Liver (tissue), 3 donors: Measurements from ENCODE around the gene ABCD3.

Source experiments
- FOXA1 ChIP-seq: IDR thresholded peaks from 2 replicates; pipeline ENCODE4 v1.6.1; 2016; ENCODE audit warnings: antibody characterized with exemption
- HNF4G ChIP-seq: IDR thresholded peaks from 2 replicates; pipeline ENCODE4 v1.6.1; 2016; ENCODE audit warnings: antibody characterized with exemption
- SP1 ChIP-seq: IDR thresholded peaks from 2 replicates; pipeline ENCODE4 v1.6.1; 2018; ENCODE audit warnings: antibody characterized with exemption, mild to moderate bottlenecking
- TAF1 ChIP-seq: conservative IDR thresholded peaks from 2 replicates; pipeline ENCODE4 v1.6.1; 2016; ENCODE audit warnings: antibody characterized with exemption, mild to moderate bottlenecking
- YY1 ChIP-seq: IDR thresholded peaks from 2 replicates; pipeline ENCODE4 v1.6.1; 2016; ENCODE audit warnings: antibody characterized with exemption, mild to moderate bottlenecking
- TF ChIP-seq, protein P1 (sequence below): fragments of 150-350 bp; IDR thresholded peaks from 2 replicates; pipeline ENCODE4 v1.5.1; 2017; ENCODE audit warnings: improper control_type of control experiment, low read depth, low read length; ENCODE audit not compliant: missing input control
- TF ChIP-seq, protein P2 (sequence below): IDR thresholded peaks from 2 replicates; pipeline ENCODE4 v1.6.1; 2016; ENCODE audit warnings: antibody characterized with exemption, mild to moderate bottlenecking
- TF ChIP-seq, protein P3 (sequence below): IDR thresholded peaks from 2 replicates; pipeline ENCODE4 v1.6.1; 2016; ENCODE audit warnings: antibody characterized with exemption
- donor health status: healthy.
- donor health status: healthy.

- TF ChIP-seq, protein P1, sequence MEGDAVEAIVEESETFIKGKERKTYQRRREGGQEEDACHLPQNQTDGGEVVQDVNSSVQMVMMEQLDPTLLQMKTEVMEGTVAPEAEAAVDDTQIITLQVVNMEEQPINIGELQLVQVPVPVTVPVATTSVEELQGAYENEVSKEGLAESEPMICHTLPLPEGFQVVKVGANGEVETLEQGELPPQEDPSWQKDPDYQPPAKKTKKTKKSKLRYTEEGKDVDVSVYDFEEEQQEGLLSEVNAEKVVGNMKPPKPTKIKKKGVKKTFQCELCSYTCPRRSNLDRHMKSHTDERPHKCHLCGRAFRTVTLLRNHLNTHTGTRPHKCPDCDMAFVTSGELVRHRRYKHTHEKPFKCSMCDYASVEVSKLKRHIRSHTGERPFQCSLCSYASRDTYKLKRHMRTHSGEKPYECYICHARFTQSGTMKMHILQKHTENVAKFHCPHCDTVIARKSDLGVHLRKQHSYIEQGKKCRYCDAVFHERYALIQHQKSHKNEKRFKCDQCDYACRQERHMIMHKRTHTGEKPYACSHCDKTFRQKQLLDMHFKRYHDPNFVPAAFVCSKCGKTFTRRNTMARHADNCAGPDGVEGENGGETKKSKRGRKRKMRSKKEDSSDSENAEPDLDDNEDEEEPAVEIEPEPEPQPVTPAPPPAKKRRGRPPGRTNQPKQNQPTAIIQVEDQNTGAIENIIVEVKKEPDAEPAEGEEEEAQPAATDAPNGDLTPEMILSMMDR: no peak
- TF ChIP-seq, protein P2, sequence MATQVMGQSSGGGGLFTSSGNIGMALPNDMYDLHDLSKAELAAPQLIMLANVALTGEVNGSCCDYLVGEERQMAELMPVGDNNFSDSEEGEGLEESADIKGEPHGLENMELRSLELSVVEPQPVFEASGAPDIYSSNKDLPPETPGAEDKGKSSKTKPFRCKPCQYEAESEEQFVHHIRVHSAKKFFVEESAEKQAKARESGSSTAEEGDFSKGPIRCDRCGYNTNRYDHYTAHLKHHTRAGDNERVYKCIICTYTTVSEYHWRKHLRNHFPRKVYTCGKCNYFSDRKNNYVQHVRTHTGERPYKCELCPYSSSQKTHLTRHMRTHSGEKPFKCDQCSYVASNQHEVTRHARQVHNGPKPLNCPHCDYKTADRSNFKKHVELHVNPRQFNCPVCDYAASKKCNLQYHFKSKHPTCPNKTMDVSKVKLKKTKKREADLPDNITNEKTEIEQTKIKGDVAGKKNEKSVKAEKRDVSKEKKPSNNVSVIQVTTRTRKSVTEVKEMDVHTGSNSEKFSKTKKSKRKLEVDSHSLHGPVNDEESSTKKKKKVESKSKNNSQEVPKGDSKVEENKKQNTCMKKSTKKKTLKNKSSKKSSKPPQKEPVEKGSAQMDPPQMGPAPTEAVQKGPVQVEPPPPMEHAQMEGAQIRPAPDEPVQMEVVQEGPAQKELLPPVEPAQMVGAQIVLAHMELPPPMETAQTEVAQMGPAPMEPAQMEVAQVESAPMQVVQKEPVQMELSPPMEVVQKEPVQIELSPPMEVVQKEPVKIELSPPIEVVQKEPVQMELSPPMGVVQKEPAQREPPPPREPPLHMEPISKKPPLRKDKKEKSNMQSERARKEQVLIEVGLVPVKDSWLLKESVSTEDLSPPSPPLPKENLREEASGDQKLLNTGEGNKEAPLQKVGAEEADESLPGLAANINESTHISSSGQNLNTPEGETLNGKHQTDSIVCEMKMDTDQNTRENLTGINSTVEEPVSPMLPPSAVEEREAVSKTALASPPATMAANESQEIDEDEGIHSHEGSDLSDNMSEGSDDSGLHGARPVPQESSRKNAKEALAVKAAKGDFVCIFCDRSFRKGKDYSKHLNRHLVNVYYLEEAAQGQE: no peak
- no peak for TF ChIP-seq SP1
- TF ChIP-seq HNF4G: no peak
- TF ChIP-seq, protein P3, sequence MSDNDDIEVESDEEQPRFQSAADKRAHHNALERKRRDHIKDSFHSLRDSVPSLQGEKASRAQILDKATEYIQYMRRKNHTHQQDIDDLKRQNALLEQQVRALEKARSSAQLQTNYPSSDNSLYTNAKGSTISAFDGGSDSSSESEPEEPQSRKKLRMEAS: no peak
- no peak for TF ChIP-seq YY1
- TF ChIP-seq FOXA1: no peak
- no peak for TF ChIP-seq TAF1
Observed at GRCh38 chr1:94540440-94541245, 122.5 kb downstream of the ABCD3 start.
